ENCODE data around the gene KRTCAP2. TPM values are rescaled to one million over a fixed set of nuclear protein-coding genes. Genes with fewer than 3 reads are reported as not detected.

KRTCAP2 gene
- 187 to 257 TPM (median 250 TPM) in 5 replicates for total RNA-seq (2022; extraction: Qiagen RNA extraction)

GRCh38 chr1:155172732-155173477, at the start of gene KRTCAP2:
Gene KRTCAP2 (minus strand): TSS chr1:155173304. CDS start chr1:155173224, 80 bp downstream.

GRCh38 chr1:155208541-155209311, 35.6 kb upstream of the KRTCAP2 start, which contains the start of gene MTX1:
Gene MTX1 (plus strand): TSS chr1:155208695. CDS start chr1:155208805, 110 bp downstream.

GRCh38 chr1:155207806-155208540, 34.9 kb upstream of the KRTCAP2 start, which contains the start of gene THBS3:
Gene THBS3 (minus strand): TSS chr1:155207897. CDS start chr1:155207876, 21 bp downstream.

GRCh38 chr1:155173478-155174323, 597 bp upstream of the KRTCAP2 start, which contains the start of gene TRIM46:
Gene TRIM46 (plus strand): TSS chr1:155173849. CDS start chr1:155173967, 118 bp downstream.

GRCh38 chr1:155139895-155140629, 33.0 kb downstream of the KRTCAP2 start, which contains the start of gene DPM3:
Gene DPM3 (minus strand): TSS chr1:155140531. CDS start chr1:155140240, 291 bp downstream.

GRCh38 chr1:155135415-155136028, 37.6 kb downstream of the KRTCAP2 start, which contains the start of gene SLC50A1:
Gene SLC50A1 (plus strand): TSS chr1:155135852. CDS start chr1:155135912, 60 bp downstream.

GRCh38 chr1:155127105-155127966, 45.8 kb downstream of the KRTCAP2 start, which contains the start of gene EFNA1:
Gene EFNA1 (plus strand): TSS chr1:155127876. CDS start chr1:155127978, 102 bp downstream.

Other genes with a start within 250 kb of the KRTCAP2 start
- gene PMVK, start 236.6 kb downstream of the KRTCAP2 start, total RNA-seq (2022; extraction: Qiagen RNA extraction): 42.1 to 48.4 TPM (median 43.6 TPM) in 5 replicates
- gene PBXIP1, start 217.2 kb downstream of the KRTCAP2 start, total RNA-seq (2022; extraction: Qiagen RNA extraction): 13.1 to 16.1 TPM (median 14.7 TPM) in 5 replicates
- gene PYGO2, start 211.5 kb downstream of the KRTCAP2 start, total RNA-seq (2022; extraction: Qiagen RNA extraction): 20.1 to 24.8 TPM (median 23.2 TPM) in 5 replicates
- gene SHC1, start 202.6 kb downstream of the KRTCAP2 start, total RNA-seq (2022; extraction: Qiagen RNA extraction): 194 to 253 TPM (median 238 TPM) in 5 replicates
- gene CKS1B, start 198.6 kb downstream of the KRTCAP2 start, total RNA-seq (2022; extraction: Qiagen RNA extraction): 311 to 367 TPM (median 344 TPM) in 5 replicates
- gene FLAD1, start 190.0 kb downstream of the KRTCAP2 start, total RNA-seq (2022; extraction: Qiagen RNA extraction): 38.8 to 45.4 TPM (median 43.8 TPM) in 5 replicates
- not detected in 5 replicates for gene LENEP, start 179.7 kb downstream of the KRTCAP2 start, total RNA-seq (2022; extraction: Qiagen RNA extraction)
- 44.8 to 52.9 TPM (median 49.0 TPM) in 5 replicates for gene ZBTB7B, start 170.5 kb downstream of the KRTCAP2 start, total RNA-seq (2022; extraction: Qiagen RNA extraction)
- gene DCST2, start 139.5 kb downstream of the KRTCAP2 start, total RNA-seq (2022; extraction: Qiagen RNA extraction): 0.37 to 0.77 TPM (median 0.52 TPM) in 5 replicates
- 0.07 to 0.08 TPM in 2 of 5 replicates, not detected in the others for gene DCST1, start 139.5 kb downstream of the KRTCAP2 start, total RNA-seq (2022; extraction: Qiagen RNA extraction)
- 84.2 to 106 TPM (median 101 TPM) in 5 replicates for gene ADAM15, start 122.0 kb downstream of the KRTCAP2 start, total RNA-seq (2022; extraction: Qiagen RNA extraction)
- gene EFNA4, start 109.6 kb downstream of the KRTCAP2 start, total RNA-seq (2022; extraction: Qiagen RNA extraction): 12.3 to 15.4 TPM (median 13.0 TPM) in 5 replicates
- 9.7 to 11.7 TPM (median 11.6 TPM) in 5 replicates for gene EFNA3, start 94.5 kb downstream of the KRTCAP2 start, total RNA-seq (2022; extraction: Qiagen RNA extraction)
- gene EFNA1, start 45.4 kb downstream of the KRTCAP2 start, total RNA-seq (2022; extraction: Qiagen RNA extraction): 21.4 to 32.6 TPM (median 26.0 TPM) in 5 replicates
- gene SLC50A1, start 37.5 kb downstream of the KRTCAP2 start, total RNA-seq (2022; extraction: Qiagen RNA extraction): 32.8 to 36.7 TPM (median 34.6 TPM) in 5 replicates
- gene DPM3, start 32.8 kb downstream of the KRTCAP2 start, total RNA-seq (2022; extraction: Qiagen RNA extraction): 69.5 to 108 TPM (median 98.1 TPM) in 5 replicates
- 1.7 to 2.9 TPM (median 2.7 TPM) in 5 replicates for gene TRIM46, start 545 bp upstream of the KRTCAP2 start, total RNA-seq (2022; extraction: Qiagen RNA extraction)
- 7.6 to 9.3 TPM (median 8.5 TPM) in 5 replicates for gene THBS3, start 34.6 kb upstream of the KRTCAP2 start, total RNA-seq (2022; extraction: Qiagen RNA extraction)
- 63.2 to 79.8 TPM (median 74.7 TPM) in 5 replicates for gene MTX1, start 35.4 kb upstream of the KRTCAP2 start, total RNA-seq (2022; extraction: Qiagen RNA extraction)
- 31.8 to 36.8 TPM (median 32.8 TPM) in 5 replicates for gene ENTREP3, start 82.2 kb upstream of the KRTCAP2 start, total RNA-seq (2022; extraction: Qiagen RNA extraction)
- 94.3 to 128 TPM (median 118 TPM) in 5 replicates for gene SCAMP3, start 89.1 kb upstream of the KRTCAP2 start, total RNA-seq (2022; extraction: Qiagen RNA extraction)
- 22.3 to 26.3 TPM (median 25.4 TPM) in 5 replicates for gene CLK2, start 100.2 kb upstream of the KRTCAP2 start, total RNA-seq (2022; extraction: Qiagen RNA extraction)
- 3.5 to 5.3 TPM (median 4.6 TPM) in 5 replicates for gene HCN3, start 104.2 kb upstream of the KRTCAP2 start, total RNA-seq (2022; extraction: Qiagen RNA extraction)
- not detected in 5 replicates for gene PKLR, start 128.1 kb upstream of the KRTCAP2 start, total RNA-seq (2022; extraction: Qiagen RNA extraction)
- gene FDPS, start 135.6 kb upstream of the KRTCAP2 start, total RNA-seq (2022; extraction: Qiagen RNA extraction): 158 to 180 TPM (median 168 TPM) in 5 replicates
- gene RUSC1, start 147.6 kb upstream of the KRTCAP2 start, total RNA-seq (2022; extraction: Qiagen RNA extraction): 42.2 to 54.3 TPM (median 53.4 TPM) in 5 replicates